ENCODE data around the gene ACBD6.

Gene ACBD6

GRCh38 chr1:180525715-180526039 is 23.3 kb upstream of the ACBD6 start:
- DNase-seq (ENCODE audit: low read depth in 2 of 2) = no peak

GRCh38 chr1:180524915-180525714 is 22.7 kb upstream of the ACBD6 start:
- DNase-seq (ENCODE audit: low read depth in 2 of 2) = no peak

- no peak for DNase-seq (ENCODE audit: low read depth in 2 of 2)
Observed at GRCh38 chr1:180524160-180524914, 22.0 kb upstream of the ACBD6 start.

- no peak for DNase-seq (ENCODE audit: low read depth in 2 of 2)
Observed at GRCh38 chr1:180522213-180522515, 19.8 kb upstream of the ACBD6 start.

GRCh38 chr1:180521474-180522212 is 19.3 kb upstream of the ACBD6 start:
- DNase-seq (ENCODE audit: low read depth in 2 of 2) = no peak

GRCh38 chr1:180519846-180520245 is 17.5 kb upstream of the ACBD6 start:
- no peak for DNase-seq (ENCODE audit: low read depth in 2 of 2)

GRCh38 chr1:180515857-180516388 is 13.5 kb upstream of the ACBD6 start:
- DNase-seq (ENCODE audit: low read depth in 2 of 2) = peak in 1 of 2 donors; percentile 14

- DNase-seq (ENCODE audit: low read depth in 2 of 2) = no peak
Observed at GRCh38 chr1:180515364-180515763, 13.0 kb upstream of the ACBD6 start.

GRCh38 chr1:180513531-180513930 is 11.2 kb upstream of the ACBD6 start:
- no peak for DNase-seq (ENCODE audit: low read depth in 2 of 2)

- DNase-seq (ENCODE audit: low read depth in 2 of 2) = no peak
Observed at GRCh38 chr1:180510882-180511281, 8.5 kb upstream of the ACBD6 start.

GRCh38 chr1:180508725-180509097 is 6.3 kb upstream of the ACBD6 start:
- no peak for DNase-seq (ENCODE audit: low read depth in 2 of 2)

GRCh38 chr1:180507795-180508724 is 5.7 kb upstream of the ACBD6 start:
- DNase-seq (ENCODE audit: low read depth in 2 of 2) = no peak

- no peak for DNase-seq (ENCODE audit: low read depth in 2 of 2)
Observed at GRCh38 chr1:180505732-180506335, 3.5 kb upstream of the ACBD6 start.

GRCh38 chr1:180504186-180504585 is 1.8 kb upstream of the ACBD6 start:
- DNase-seq (ENCODE audit: low read depth in 2 of 2) = no peak

- no peak for DNase-seq (ENCODE audit: low read depth in 2 of 2)
Observed at GRCh38 chr1:180503280-180503862, 994 bp upstream of the ACBD6 start.

GRCh38 chr1:180501865-180502360 is 464 bp downstream of the ACBD6 start:
- peak in 1 of 2 donors; percentile 5 for DNase-seq (ENCODE audit: low read depth in 2 of 2)

- no peak for DNase-seq (ENCODE audit: low read depth in 2 of 2)
Observed at GRCh38 chr1:180500689-180501088, 1.7 kb downstream of the ACBD6 start.

GRCh38 chr1:180498594-180498993 is 3.8 kb downstream of the ACBD6 start:
- no peak for DNase-seq (ENCODE audit: low read depth in 2 of 2)

GRCh38 chr1:180497826-180498225 is 4.6 kb downstream of the ACBD6 start:
- DNase-seq (ENCODE audit: low read depth in 2 of 2) = no peak

GRCh38 chr1:180494370-180494769 is 8.0 kb downstream of the ACBD6 start:
- DNase-seq (ENCODE audit: low read depth in 2 of 2) = no peak

Measured in stimulated activated CD8-positive, alpha-beta memory T cell treated with anti-CD3 and anti-CD28 coated beads, Interleukin-7, amount 100 ng/mL, for 1 hour (primary cell).